Activated CD8-positive, alpha-beta T cell treated with anti-CD3 and anti-CD28 coated beads for 36 hours (primary cell): ENCODE results near the gene CDKN1A. TPM values are rescaled to one million over a fixed set of nuclear protein-coding genes. Genes with fewer than 3 reads are reported as not detected.
A peak's percentile ranks its signal among the peaks of the same experiment; 100 is the strongest.

Experiments used
- ATAC-seq: fragments of 200-7000 bp; cut with Tn5 transposase; one replicate; pipeline ENCODE4 v1.10.0; 2021; ENCODE audit warnings: mild to moderate bottlenecking, moderate library complexity
- CTCF ChIA-PET: fragments of 350-600 bp; sonication (Branson Sonifier 250); formaldehyde crosslinking; loops from one replicate; lab custom pipeline; 2021; ENCODE audit warnings: antibody characterized with exemption; lab: Charles Lee
- POLR2A ChIA-PET: fragments of 350-600 bp; sonication (Branson Sonifier 250); formaldehyde crosslinking; loops from one replicate; lab custom pipeline; 2021; ENCODE audit warnings: antibody characterized with exemption; lab: Charles Lee
- DNase-seq: peaks from one replicate; pipeline ENCODE4 v3.0.0-alpha.2; 2020
- H3K27ac Mint-ChIP-seq: one replicate; pipeline ENCODE4 v1.8.0; 2021; ENCODE audit warnings: mild to moderate bottlenecking, mixed read lengths
- H3K27me3 Mint-ChIP-seq: one replicate; pipeline ENCODE4 v1.8.0; 2021; ENCODE audit warnings: mixed read lengths
- H3K36me3 Mint-ChIP-seq: one replicate; pipeline ENCODE4 v1.8.0; 2021; ENCODE audit warnings: low read depth, mixed read lengths
- H3K4me1 Mint-ChIP-seq: one replicate; pipeline ENCODE4 v1.8.0; 2021; ENCODE audit warnings: low read depth, mixed read lengths
- H3K4me3 Mint-ChIP-seq: one replicate; pipeline ENCODE4 v1.8.0; 2021; ENCODE audit warnings: mild to moderate bottlenecking, moderate library complexity, mixed read lengths
- H3K9me3 Mint-ChIP-seq: one replicate; pipeline ENCODE4 v1.8.0; 2021; ENCODE audit warnings: mixed read lengths
- CTCF ChIP-seq: fragments of 200-600 bp; IDR thresholded peaks from one replicate; pipeline ENCODE4 v1.8.0; 2022; ENCODE audit warnings: antibody characterized with exemption, mild to moderate bottlenecking
- intact Hi-C: fragments of 100-400 bp; cut with micrococcal nuclease; formaldehyde crosslinking; loops from one replicate; pipeline ENCODE4 v1.10.0; 2022
- total RNA-seq, 2 experiments: library from RNA; stranded (reverse); gene quantifications; one replicate each; pipeline ENCODE4 v1.2.3, GENCODE V29; 2021

Gene CDKN1A
- 10 to 100 TPM; 42.3 to 47.4 TPM for total RNA-seq

DNA sequence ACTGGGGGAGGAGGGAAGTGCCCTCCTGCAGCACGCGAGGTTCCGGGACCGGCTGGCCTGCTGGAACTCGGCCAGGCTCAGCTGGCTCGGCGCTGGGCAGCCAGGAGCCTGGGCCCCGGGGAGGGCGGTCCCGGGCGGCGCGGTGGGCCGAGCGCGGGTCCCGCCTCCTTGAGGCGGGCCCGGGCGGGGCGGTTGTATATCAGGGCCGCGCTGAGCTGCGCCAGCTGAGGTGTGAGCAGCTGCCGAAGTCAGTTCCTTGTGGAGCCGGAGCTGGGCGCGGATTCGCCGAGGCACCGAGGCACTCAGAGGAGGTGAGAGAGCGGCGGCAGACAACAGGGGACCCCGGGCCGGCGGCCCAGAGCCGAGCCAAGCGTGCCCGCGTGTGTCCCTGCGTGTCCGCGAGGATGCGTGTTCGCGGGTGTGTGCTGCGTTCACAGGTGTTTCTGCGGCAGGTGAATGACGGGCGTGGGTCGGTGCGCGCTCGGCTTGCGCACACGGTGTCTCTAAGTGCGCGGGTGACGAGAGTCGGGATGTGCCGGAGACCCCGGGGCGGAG, at the start of gene CDKN1A:
Gene CDKN1A, plus strand, starts transcription at position 227 of the 555 bp plus-strand sequence. CDS start 5,388 bp downstream, outside the sequence.
- no peaks in the 10 kb centered on the region for H3K9me3 Mint-ChIP-seq
- DNase-seq (peak; percentile 84), ATAC-seq (peak; percentile 62)
- peak within 1 kb of the TSS; percentile 72 for H3K27ac Mint-ChIP-seq
- H3K4me1 Mint-ChIP-seq, result peaks cover 50% of the 10 kb centered on the region
- POLR2A ChIA-PET, result interaction anchor here (0.6 to 2.5 kb wide), 7 partner anchors 10 to 106 kb away, joined by 3 to 9 read pairs (median 4); no protein-coding TSS in a partner anchor
- no peak for TF ChIP-seq CTCF
- peaks cover 4% of the 10 kb centered on the region for H3K27me3 Mint-ChIP-seq
- CTCF ChIA-PET, result interaction anchor here (0.7 to 6.8 kb wide), 8 partner anchors 9 to 104 kb away, joined by 3 to 36 read pairs (median 4); no protein-coding TSS in a partner anchor
- H3K36me3 Mint-ChIP-seq, result peaks cover 21% of the 10 kb centered on the region
- peak within 1 kb of the TSS; percentile 91 for H3K4me3 Mint-ChIP-seq
- intact Hi-C loops, result no loop called here

- ChIA-PET CTCF (interaction anchor here (1.3 to 1.6 kb wide), 2 partner anchors 14 to 137 kb away, joined by 3 to 6 read pairs; no protein-coding TSS in a partner anchor), POLR2A (interaction anchor here (1.0 to 1.3 kb wide), 2 partner anchors 21 to 77 kb away, joined by 3 read pairs; no protein-coding TSS in a partner anchor)
- Mint-ChIP-seq H3K27ac (no peak overlapping the region), H3K4me3 (no peak overlapping the region), H3K4me1 (no peaks in the 10 kb centered on the region), H3K9me3 (no peaks in the 10 kb centered on the region), H3K36me3 (no peaks in the 10 kb centered on the region), H3K27me3 (no peaks in the 10 kb centered on the region)
- DNase-seq, result no peak
- TF ChIP-seq CTCF, result no peak
- no peak for ATAC-seq
- intact Hi-C loops, result no loop called here
These were observed 48.7 kb upstream of the CDKN1A start for GRCh38 chr6:36629784-36630183.

DNA sequence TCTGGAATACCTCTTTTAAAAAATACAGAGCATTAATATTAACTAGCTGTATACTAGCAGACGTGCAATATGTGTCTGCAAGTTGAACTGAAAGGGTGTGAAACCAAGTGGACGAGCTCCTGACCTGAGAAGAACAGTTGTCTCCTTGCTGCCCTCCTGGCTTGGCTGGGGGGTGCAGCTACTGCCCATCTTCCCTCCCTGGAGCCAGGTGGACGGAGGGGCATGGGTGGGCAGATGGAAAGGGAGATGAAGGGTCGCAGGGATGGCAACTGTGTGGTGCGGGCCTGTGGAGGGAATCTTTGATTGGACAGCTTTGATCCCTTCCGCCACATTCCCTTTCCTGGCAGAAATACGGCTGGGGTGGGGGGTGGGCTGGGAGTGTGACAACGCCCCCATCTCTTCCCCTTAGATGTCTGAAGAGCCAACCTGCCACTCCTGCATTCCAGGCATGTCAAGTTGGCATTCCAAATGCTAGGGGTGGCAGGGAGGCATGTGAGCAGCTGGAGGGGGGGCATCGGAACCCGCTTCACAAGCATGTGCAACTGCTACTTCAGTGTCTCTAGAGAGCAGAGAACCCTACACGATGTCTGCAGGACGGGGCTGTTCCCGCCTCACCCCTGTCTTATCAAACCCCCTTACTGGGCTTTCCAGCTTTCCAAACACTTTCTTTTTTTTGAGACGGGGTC, 47.0 kb upstream of the CDKN1A start:
- intact Hi-C loops, result no loop called here
- Mint-ChIP-seq H3K9me3 (no peaks in the 10 kb centered on the region), H3K36me3 (no peaks in the 10 kb centered on the region), H3K27me3 (no peaks in the 10 kb centered on the region), H3K4me3 (no peak overlapping the region), H3K4me1 (no peaks in the 10 kb centered on the region), H3K27ac (no peak overlapping the region)
- TF ChIP-seq CTCF, result no peak
- ATAC-seq (no peak), DNase-seq (no peak)
- ChIA-PET POLR2A (interaction anchor here (0.8 kb wide), 1 partner anchor 48 kb away, joined by 3 read pairs; no protein-coding TSS in a partner anchor), CTCF (interaction anchor here (1.0 to 1.3 kb wide), 4 partner anchors 31 to 151 kb away, joined by 3 read pairs; no protein-coding TSS in a partner anchor)

DNA sequence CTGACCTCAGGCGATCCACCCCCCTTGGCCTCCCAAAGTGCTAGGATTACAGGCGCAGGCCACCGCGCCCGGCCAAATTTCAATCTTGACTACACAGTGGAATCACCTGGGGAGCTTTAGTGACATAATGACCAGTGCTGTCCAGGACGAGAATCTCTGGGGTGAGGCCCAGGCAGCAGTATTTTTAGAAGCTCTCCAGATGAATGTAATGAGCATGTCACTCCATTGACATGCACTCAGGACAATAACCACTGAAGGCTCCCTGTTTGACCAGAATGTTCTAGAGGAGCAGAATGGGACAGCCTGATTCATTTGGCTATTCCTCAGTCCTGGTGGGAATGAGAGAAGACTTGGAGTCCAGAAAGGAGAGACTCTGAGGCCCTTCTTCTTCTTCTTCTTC, 45.1 kb upstream of the CDKN1A start:
- Mint-ChIP-seq H3K4me1 (no peaks in the 10 kb centered on the region), H3K9me3 (no peaks in the 10 kb centered on the region), H3K4me3 (no peak overlapping the region), H3K27ac (no peak overlapping the region), H3K36me3 (no peaks in the 10 kb centered on the region), H3K27me3 (no peaks in the 10 kb centered on the region)
- no peak for TF ChIP-seq CTCF
- intact Hi-C loops, result no loop called here
- DNase-seq, result no peak
- no peak for ATAC-seq
- CTCF ChIA-PET, result interaction anchor here (1.4 kb wide), 1 partner anchor 9 kb away, joined by 4 read pairs; no protein-coding TSS in a partner anchor
- POLR2A ChIA-PET, result interaction anchor here (0.6 kb wide), 1 partner anchor 74 kb away, joined by 3 read pairs; no protein-coding TSS in a partner anchor
